Prostate gland (tissue), 2 donors: ENCODE measurements around the gene DIS3L2.
A peak's percentile ranks its signal among the peaks of the same experiment; 100 is the strongest.

Experiments used
- POLR2A ChIP-seq: fragments of 450-650 bp; IDR thresholded peaks from one replicate; pipeline ENCODE4 v1.6.1; 2016; ENCODE audit warnings: antibody characterized with exemption, mild to moderate bottlenecking
- POLR2AphosphoS5 ChIP-seq: sonication (generic); formaldehyde crosslinking; IDR thresholded peaks from one replicate; pipeline ENCODE4 v1.6.1; 2017; ENCODE audit warnings: antibody characterized with exemption
- TF ChIP-seq, protein P1 (sequence below), 4 experiments: fragments of 200-600 bp in 2 of 4; fragments of 450-650 bp in 2 of 4; sonication (generic) in 2 of 4; IDR thresholded peaks; 1 replicate in 3 of 4; 2 replicates in 1 of 4; pipeline ENCODE4 v1.5.1; 2016 to 2019; ENCODE audit warnings: antibody characterized with exemption in 4 of 4, mild to moderate bottlenecking in 2 of 4, moderate library complexity in 2 of 4

DNA sequence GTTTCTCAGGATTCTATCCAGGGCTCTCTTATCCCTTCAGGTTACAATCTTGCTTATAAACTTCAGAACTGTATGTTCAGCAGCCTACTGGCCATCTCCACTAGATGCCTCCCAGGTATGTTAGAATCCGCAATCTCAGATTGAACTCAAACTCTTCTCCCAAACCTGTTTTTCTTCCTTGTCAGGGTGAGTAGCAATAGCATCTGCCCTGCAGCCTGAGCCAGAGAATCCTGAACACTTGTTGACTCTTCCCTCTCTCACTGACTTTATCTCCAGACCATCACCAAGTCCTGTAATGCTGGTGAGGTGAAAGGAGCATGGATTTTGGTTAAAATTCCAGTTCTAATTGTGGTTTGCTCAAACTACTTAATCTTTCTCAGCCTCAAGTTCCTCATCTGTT is 334.5 kb downstream of the DIS3L2 start:
- no peak for TF ChIP-seq POLR2A
- TF ChIP-seq, protein P1, sequence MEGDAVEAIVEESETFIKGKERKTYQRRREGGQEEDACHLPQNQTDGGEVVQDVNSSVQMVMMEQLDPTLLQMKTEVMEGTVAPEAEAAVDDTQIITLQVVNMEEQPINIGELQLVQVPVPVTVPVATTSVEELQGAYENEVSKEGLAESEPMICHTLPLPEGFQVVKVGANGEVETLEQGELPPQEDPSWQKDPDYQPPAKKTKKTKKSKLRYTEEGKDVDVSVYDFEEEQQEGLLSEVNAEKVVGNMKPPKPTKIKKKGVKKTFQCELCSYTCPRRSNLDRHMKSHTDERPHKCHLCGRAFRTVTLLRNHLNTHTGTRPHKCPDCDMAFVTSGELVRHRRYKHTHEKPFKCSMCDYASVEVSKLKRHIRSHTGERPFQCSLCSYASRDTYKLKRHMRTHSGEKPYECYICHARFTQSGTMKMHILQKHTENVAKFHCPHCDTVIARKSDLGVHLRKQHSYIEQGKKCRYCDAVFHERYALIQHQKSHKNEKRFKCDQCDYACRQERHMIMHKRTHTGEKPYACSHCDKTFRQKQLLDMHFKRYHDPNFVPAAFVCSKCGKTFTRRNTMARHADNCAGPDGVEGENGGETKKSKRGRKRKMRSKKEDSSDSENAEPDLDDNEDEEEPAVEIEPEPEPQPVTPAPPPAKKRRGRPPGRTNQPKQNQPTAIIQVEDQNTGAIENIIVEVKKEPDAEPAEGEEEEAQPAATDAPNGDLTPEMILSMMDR (IDR thresholded peaks at IDR 0.05) = peak in 1 of 4 experiments; percentile 32
- peak; percentile 41 for TF ChIP-seq POLR2AphosphoS5
